NCI-H510A (cell line): ENCODE data around the gene CGB7.

Experiments used
- DNase-seq: peaks from one replicate; lab custom pipeline; 2025; lab: John Stamatoyannopoulos, UW

CGB7 gene

GRCh38 chr19:49016067-49016839, 41.3 kb downstream of the CGB7 start:
- DNase-seq = no peak

GRCh38 chr19:49014870-49015255, 42.7 kb downstream of the CGB7 start:
- no peak for DNase-seq

- DNase-seq = no peak
Observed at GRCh38 chr19:49014123-49014869, 43.3 kb downstream of the CGB7 start.

GRCh38 chr19:49011194-49011593, 46.4 kb downstream of the CGB7 start:
- no peak for DNase-seq

GRCh38 chr19:49010453-49010852, 47.1 kb downstream of the CGB7 start:
- no peak for DNase-seq

GRCh38 chr19:49009828-49010227, 47.7 kb downstream of the CGB7 start:
- no peak for DNase-seq

- no peak for DNase-seq
Observed at GRCh38 chr19:49006905-49007304, 50.6 kb downstream of the CGB7 start.

- no peak for DNase-seq
Observed at GRCh38 chr19:49004964-49005614, 52.5 kb downstream of the CGB7 start.
